Fibroblast of the aortic adventitia (primary cell): Measurements from ENCODE around the gene RPIA. TPM values are rescaled to one million over a fixed set of nuclear protein-coding genes. Genes with fewer than 3 reads are reported as not detected.

Source experiments
- DNase-seq: peaks from one replicate; pipeline ENCODE4 v3.0.0-alpha.2; 2010; ENCODE audit warnings: low read depth
- H3K4me3 ChIP-seq: 2 replicates; pipeline ENCODE4 v1.5.1; 2011; ENCODE audit warnings: low read depth, mild to moderate bottlenecking, control low read depth, low read length, moderate library complexity
- CTCF ChIP-seq: IDR thresholded peaks from 2 replicates; pipeline ENCODE4 v1.5.1; 2011; ENCODE audit warnings: mild to moderate bottlenecking, low read length, control low read depth, inconsistent platforms; ENCODE audit not compliant: insufficient read depth
- total RNA-seq: library from RNA; depleted of rRNA; stranded (reverse); fragments of >200 nt; gene quantifications from 2 replicates; pipeline ENCODE4 v1.2.3, GENCODE V29; 2012; ENCODE audit warnings: low replicate concordance

RPIA gene
- total RNA-seq, 1 donor = 7.6 TPM

GRCh38 chr2:88711289-88711688 is 19.8 kb downstream of the RPIA start:
- no peak for DNase-seq
- H3K4me3 ChIP-seq = no peak overlapping the region
- TF ChIP-seq CTCF = no peak

GRCh38 chr2:88711897-88712296 is 20.4 kb downstream of the RPIA start:
- no peak for TF ChIP-seq CTCF
- no peak for DNase-seq
- no peak overlapping the region for H3K4me3 ChIP-seq

GRCh38 chr2:88713408-88713807 is 21.9 kb downstream of the RPIA start:
- TF ChIP-seq CTCF = no peak
- DNase-seq = no peak
- H3K4me3 ChIP-seq = no peak overlapping the region

- DNase-seq = no peak
- TF ChIP-seq CTCF = no peak
- no peak overlapping the region for H3K4me3 ChIP-seq
Observed at GRCh38 chr2:88714667-88715066, 23.2 kb downstream of the RPIA start.

- H3K4me3 ChIP-seq = no peak overlapping the region
- no peak for TF ChIP-seq CTCF
- no peak for DNase-seq
Observed at GRCh38 chr2:88720399-88720798, 28.9 kb downstream of the RPIA start.

- DNase-seq = no peak
- TF ChIP-seq CTCF = no peak
Observed at GRCh38 chr2:88721268-88721667, 29.8 kb downstream of the RPIA start.

GRCh38 chr2:88724643-88725332 is 33.3 kb downstream of the RPIA start:
- no peak overlapping the region for H3K4me3 ChIP-seq
- DNase-seq = no peak
- no peak for TF ChIP-seq CTCF

More at GRCh38 chr2:88721268-88721667, 29.8 kb downstream of the RPIA start:
- H3K4me3 ChIP-seq = no peak overlapping the region
